IMR-90 (cell line): ENCODE data around the gene DOCK9. TPM values are rescaled to one million over a fixed set of nuclear protein-coding genes. Genes with fewer than 3 reads are reported as not detected.

Experiments
- ATAC-seq: fragments of 200-7000 bp; cut with Tn5 transposase; 2 replicates; pipeline ENCODE4 v1.9.1; 2020; ENCODE audit warnings: low read depth, mild to moderate bottlenecking, moderate library complexity
- BruUV-seq: library from RNA; stranded (reverse); fragments of 400-500 nt; replicated peaks from 2 replicates; lab custom pipeline; 2021; lab: Mats Ljungman, UMichigan
- CTCF ChIA-PET: fragments of 300-600 bp; formaldehyde crosslinking; extraction: SDS; loops from one replicate; lab custom pipeline; 2021; ENCODE audit warnings: antibody characterized with exemption; lab: Yijun Ruan, JAX
- POLR2A ChIA-PET: fragments of 300-600 bp; sonication (Branson Sonifier 250); formaldehyde crosslinking; loops from one replicate; lab custom pipeline; 2022; ENCODE audit warnings: antibody characterized with exemption; ENCODE audit not compliant: unreplicated experiment; lab: Charles Lee
- DNase-seq: peaks from one replicate; pipeline ENCODE4 v3.0.0; 2013
- H2AFZ ChIP-seq: replicated peaks from 2 replicates; pipeline ENCODE3; 2013; ENCODE audit warnings: low read length, mild to moderate bottlenecking; ENCODE audit not compliant: poor library complexity
- H2AK5ac ChIP-seq: 2 replicates; pipeline ENCODE4 v1.6.1; 2013; ENCODE audit warnings: low read depth, low read length, inconsistent platforms
- H2AK9ac ChIP-seq: replicated peaks from 2 replicates; pipeline ENCODE3; 2013; ENCODE audit warnings: mild to moderate bottlenecking, low read depth, low read length, moderate library complexity; ENCODE audit not compliant: poor library complexity
- H2BK120ac ChIP-seq: 2 replicates; pipeline ENCODE4 v1.6.1; 2013; ENCODE audit warnings: low read depth, low read length, inconsistent platforms
- H2BK15ac ChIP-seq: 3 replicates; pipeline ENCODE4 v1.6.1; 2013; ENCODE audit warnings: low read depth, low read length, inconsistent platforms
- H2BK20ac ChIP-seq: 2 replicates; pipeline ENCODE4 v1.6.1; 2013; ENCODE audit warnings: low read depth, mild to moderate bottlenecking, inconsistent platforms, low read length, moderate library complexity
- H2BK5ac ChIP-seq: 2 replicates; pipeline ENCODE4 v1.6.1; 2013; ENCODE audit warnings: mild to moderate bottlenecking, low read depth, low read length, inconsistent platforms; ENCODE audit not compliant: poor library complexity, severe bottlenecking
- H3K14ac ChIP-seq: replicated peaks from 2 replicates; pipeline ENCODE4 v1.6.1; 2013; ENCODE audit warnings: low read depth, low read length, inconsistent platforms
- H3K18ac ChIP-seq: 2 replicates; pipeline ENCODE4 v1.6.1; 2013; ENCODE audit warnings: low read depth, low read length, control low read depth
- H3K23ac ChIP-seq: 2 replicates; pipeline ENCODE4 v1.6.1; 2013; ENCODE audit warnings: low read depth, low read length, inconsistent platforms
- H3K27ac ChIP-seq: 2 replicates; pipeline ENCODE4 v1.5.1; 2013; ENCODE audit warnings: mild to moderate bottlenecking, control low read depth, low read length; ENCODE audit not compliant: insufficient read depth
- H3K27me3 ChIP-seq: 2 replicates; pipeline ENCODE4 v1.6.1; 2013; ENCODE audit warnings: low read length; ENCODE audit not compliant: control insufficient read depth, insufficient read depth
- H3K36me3 ChIP-seq: 2 replicates; pipeline ENCODE4 v1.6.1; 2013; ENCODE audit warnings: low read length, mixed read lengths; ENCODE audit not compliant: control insufficient read depth, insufficient read depth
- H3K4ac ChIP-seq: 2 replicates; pipeline ENCODE4 v1.6.1; 2013; ENCODE audit warnings: low read depth, low read length, inconsistent platforms
- H3K4me1 ChIP-seq: 2 replicates; pipeline ENCODE4 v1.6.1; 2013; ENCODE audit warnings: low read length, mixed read lengths; ENCODE audit not compliant: control insufficient read depth, insufficient read depth
- H3K4me2 ChIP-seq: 2 replicates; pipeline ENCODE4 v1.6.1; 2013; ENCODE audit warnings: low read depth, mild to moderate bottlenecking, control low read depth, low read length, moderate library complexity
- H3K4me3 ChIP-seq: 2 replicates; pipeline ENCODE4 v1.5.1; 2013; ENCODE audit warnings: low read depth, mild to moderate bottlenecking, control low read depth, low read length, moderate library complexity; ENCODE audit not compliant: insufficient read depth
- H3K56ac ChIP-seq: 2 replicates; pipeline ENCODE4 v1.6.1; 2013; ENCODE audit warnings: low read length, inconsistent platforms; ENCODE audit not compliant: insufficient read depth; ENCODE audit errors: extremely low read depth
- H3K79me1 ChIP-seq, 2 experiments: 2 replicates each; pipeline ENCODE4 v1.6.1; 2013; ENCODE audit warnings: low read length in 2 of 2, inconsistent platforms in 1 of 2, low read depth in 1 of 2
- H3K9ac ChIP-seq: 2 replicates; pipeline ENCODE4 v1.6.1; 2013; ENCODE audit warnings: low read depth, low read length, control low read depth
- H3K9me1 ChIP-seq: 2 replicates; pipeline ENCODE4 v1.6.1; 2013; ENCODE audit warnings: low read length, inconsistent platforms; ENCODE audit not compliant: insufficient read depth
- H3K9me3 ChIP-seq: 2 replicates; pipeline ENCODE4 v1.6.1; 2013; ENCODE audit warnings: low read length; ENCODE audit not compliant: control insufficient read depth, insufficient read depth
- H4K20me1 ChIP-seq: 2 replicates; pipeline ENCODE4 v1.6.1; 2013; ENCODE audit warnings: low read length, inconsistent platforms; ENCODE audit not compliant: insufficient read depth
- H4K5ac ChIP-seq: 2 replicates; pipeline ENCODE4 v1.6.1; 2013; ENCODE audit warnings: mild to moderate bottlenecking, low read depth, low read length, control low read depth
- H4K8ac ChIP-seq, 2 experiments: 2 replicates each; pipeline ENCODE4 v1.6.1; 2013; ENCODE audit warnings: low read depth in 2 of 2, low read length in 2 of 2, control low read depth in 1 of 2, inconsistent platforms in 1 of 2
- H4K91ac ChIP-seq: 2 replicates; pipeline ENCODE4 v1.6.1; 2013; ENCODE audit warnings: low read depth, low read length, inconsistent platforms; ENCODE audit not compliant: insufficient read depth
- CEBPB ChIP-seq: IDR thresholded peaks from 2 replicates; pipeline ENCODE4 v1.6.1; 2012; ENCODE audit warnings: low read depth, low read length, improper control_type of control experiment
- CHD1 ChIP-seq: IDR thresholded peaks from 2 replicates; pipeline ENCODE4 v1.6.1; 2012; ENCODE audit warnings: low read depth, low read length, improper control_type of control experiment
- CTCF ChIP-seq: conservative IDR thresholded peaks from 2 replicates; pipeline ENCODE4 v1.5.1; 2012; ENCODE audit warnings: mild to moderate bottlenecking, low read depth, low read length, improper control_type of control experiment
- FOS ChIP-seq: fragments of 150-350 bp; IDR thresholded peaks from 2 replicates; pipeline ENCODE4 v1.6.1; 2016; ENCODE audit warnings: low read depth, low read length
- MAFK ChIP-seq: IDR thresholded peaks from 2 replicates; pipeline ENCODE4 v1.6.1; 2012; ENCODE audit warnings: low read depth, low read length, improper control_type of control experiment
- USF2 ChIP-seq: fragments of 150-350 bp; IDR thresholded peaks from 2 replicates; pipeline ENCODE4 v1.6.1; 2017; ENCODE audit warnings: mild to moderate bottlenecking, antibody characterized with exemption, low read length, low read depth
- WGBS, 2 experiments: methylation state at CpG; one replicate each; pipeline versions ENCODE4 v1.1.5 to v1.1.7; 2013; ENCODE audit warnings: missing lambda C conversion rate in 2 of 2; ENCODE audit not compliant: insufficient read length in 1 of 2; ENCODE audit errors: extremely low coverage in 2 of 2; 5-methylcytosine and 5-hydroxymethylcytosine counted together
- dilution Hi-C: fragments of 300-500 bp; cut with HindIII; formaldehyde crosslinking; loops from one replicate; pipeline ENCODE4 v1.14.3; 2018; ENCODE audit warnings: low sequenced_read_pairs; ENCODE audit not compliant: unreplicated experiment
- in situ Hi-C: fragments of 300-500 bp; cut with MboI; formaldehyde crosslinking; loops from 3 replicates; pipeline ENCODE4 v1.14.3; 2019; ENCODE audit warnings: low sequenced_read_pairs, inconsistent platforms, mixed read lengths
- intact Hi-C: fragments of 100-400 bp; cut with micrococcal nuclease; formaldehyde crosslinking; loops from 2 replicates; pipeline ENCODE4 v1.10.0; 2022
- polyA plus RNA-seq, 3 experiments: library from polyadenylated mRNA; depleted of rRNA; stranded (reverse); fragments of >200 nt; gene quantifications; 2 replicates each; pipeline ENCODE4 v1.2.3, GENCODE V29; 2012; ENCODE audit warnings: low replicate concordance in 1 of 3
- total RNA-seq: library from RNA; depleted of rRNA; stranded (reverse); fragments of >200 nt; gene quantifications from 2 replicates; pipeline ENCODE4 v1.2.3, GENCODE V29; 2012

DOCK9 gene
- total and polyA plus RNA-seq, 2 of the 4 experiments (the other 2 are of a cell fraction), result 4.8 to 7.2 TPM

GRCh38 chr13:98970330-98970729, 7.5 kb downstream of the DOCK9 start:
- no peak overlapping the region for H3K4me3 ChIP-seq
- ChIA-PET POLR2A (no interaction called here), CTCF (no interaction called here)
- no peak overlapping the region for H3K56ac ChIP-seq
- H3K18ac ChIP-seq, result no peak overlapping the region
- in situ Hi-C loops (no loop called here), dilution Hi-C loops (no loop called here), intact Hi-C loops (no loop called here)
- H2BK5ac ChIP-seq, result no peak overlapping the region
- H3K4me1 ChIP-seq, result peaks cover 2% of the 10 kb centered on the region
- H2AFZ ChIP-seq, result no peak overlapping the region
- H3K14ac ChIP-seq, result peak overlapping the region; percentile 79; the same call in 1 of the 2 replicates
- no TSS peak for BruUV-seq
- H3K27me3 ChIP-seq, result no peaks in the 10 kb centered on the region
- H3K27ac ChIP-seq, result no peak overlapping the region
- TF ChIP-seq FOS (no peak), USF2 (no peak), CTCF (no peak), CHD1 (no peak), CEBPB (no peak), MAFK (no peak)
- H3K23ac ChIP-seq, result no peak overlapping the region
- DNase-seq, result no peak
- no peak for ATAC-seq
- no peaks in the 10 kb centered on the region for H3K9me3 ChIP-seq
- H4K20me1 ChIP-seq, result no peaks in the 10 kb centered on the region
- peaks cover 11% of the 10 kb centered on the region for H3K9me1 ChIP-seq
- no peak overlapping the region for H4K8ac ChIP-seq
- peak overlapping the region; percentile 47; the same call in 1 of the 2 replicates for H2AK5ac ChIP-seq
- H3K79me1 ChIP-seq, result peaks cover 3 to 43% of the 10 kb centered on the region in 2 experiments; a peak in 2 of 4 replicates
- H2AK9ac ChIP-seq, result no peak overlapping the region
- H3K4ac ChIP-seq, result 0 out of 2 replicates have a peak overlapping the region, but pooled peaks have one; percentile 21
- 0 out of 2 replicates have a peak overlapping the region, but pooled peaks have one; percentile 2 for H2BK120ac ChIP-seq
- 91% methylated on average over 2 of the region's 5 CpGs; no CpG with 5 or more reads in 1 of the 2 experiments for WGBS, 2 experiments
- H3K4me2 ChIP-seq, result no peak overlapping the region
- H2BK15ac ChIP-seq, result no peak overlapping the region
- no peak overlapping the region for H4K5ac ChIP-seq
- H3K9ac ChIP-seq, result no peak overlapping the region
- H4K91ac ChIP-seq, result no peak overlapping the region
- no peaks in the 10 kb centered on the region for H3K36me3 ChIP-seq
- no peak overlapping the region for H2BK20ac ChIP-seq
